PFSK-1 (cell line): ENCODE results near the gene ERFE.

Experiments
- FOXP2 ChIP-seq: optimal IDR thresholded peaks from 2 replicates; pipeline ENCODE3; 2011; ENCODE audit warnings: borderline replicate concordance, control low read depth, inconsistent platforms; ENCODE audit not compliant: insufficient read depth; ENCODE audit errors: extremely low read length, extremely low read depth
- POLR2AphosphoS5 ChIP-seq: IDR thresholded peaks from 2 replicates; pipeline ENCODE4 v1.6.1; 2012; ENCODE audit warnings: low read depth, mild to moderate bottlenecking, control low read depth, low read length, moderate library complexity
- SIN3A ChIP-seq: IDR thresholded peaks from 2 replicates; pipeline ENCODE4 v1.6.1; 2012; ENCODE audit warnings: mild to moderate bottlenecking, low read length, moderate library complexity, borderline replicate concordance; ENCODE audit not compliant: insufficient read depth
- TAF1 ChIP-seq: IDR thresholded peaks from 2 replicates; pipeline ENCODE4 v1.6.1; 2012; ENCODE audit warnings: low read length, control low read depth, borderline replicate concordance; ENCODE audit not compliant: insufficient read depth
- TF ChIP-seq, protein P1 (sequence below), 2 experiments: IDR thresholded peaks; 2 replicates each; pipeline versions ENCODE4 v1.6.1 to v1.8.0; 2011 to 2012; ENCODE audit warnings: low read depth in 2 of 2, low read length in 2 of 2, control low read depth in 1 of 2, inconsistent platforms in 1 of 2, mild to moderate bottlenecking in 1 of 2, moderate library complexity in 1 of 2; ENCODE audit not compliant: insufficient read depth in 1 of 2

Gene ERFE

DNA sequence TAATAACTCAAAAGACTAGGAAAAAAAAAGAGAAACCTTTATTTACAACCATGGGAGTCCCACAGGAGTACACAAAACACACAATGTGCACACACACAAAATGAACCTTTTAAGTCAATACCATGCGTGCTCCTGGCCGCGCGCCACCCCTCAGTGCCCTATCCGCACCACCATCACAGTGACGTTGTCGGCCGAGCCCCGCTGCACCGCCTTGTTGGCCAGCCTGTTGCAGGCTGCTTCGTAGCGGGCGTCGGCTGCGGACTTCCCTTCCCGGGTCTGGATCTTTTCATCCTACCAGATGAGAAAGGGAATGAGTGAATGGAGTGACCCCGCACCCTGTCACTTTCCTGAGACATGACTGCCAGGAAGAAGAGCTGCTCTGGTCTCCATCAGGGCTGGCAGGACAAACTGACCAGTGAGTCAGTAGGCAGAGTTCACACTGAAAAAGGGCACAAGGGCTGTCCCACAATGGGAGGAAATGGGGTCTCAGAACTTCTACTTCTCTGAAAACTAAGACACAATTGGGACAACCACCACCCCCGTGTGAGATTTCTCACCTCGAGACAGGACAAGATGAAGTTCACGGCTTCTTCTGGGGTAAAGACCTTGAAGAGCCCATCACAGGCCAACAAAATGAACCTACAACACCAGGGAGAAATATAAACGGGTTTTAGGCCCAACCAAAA lies 11.8 kb downstream of the ERFE start:
- TF ChIP-seq, protein P1, sequence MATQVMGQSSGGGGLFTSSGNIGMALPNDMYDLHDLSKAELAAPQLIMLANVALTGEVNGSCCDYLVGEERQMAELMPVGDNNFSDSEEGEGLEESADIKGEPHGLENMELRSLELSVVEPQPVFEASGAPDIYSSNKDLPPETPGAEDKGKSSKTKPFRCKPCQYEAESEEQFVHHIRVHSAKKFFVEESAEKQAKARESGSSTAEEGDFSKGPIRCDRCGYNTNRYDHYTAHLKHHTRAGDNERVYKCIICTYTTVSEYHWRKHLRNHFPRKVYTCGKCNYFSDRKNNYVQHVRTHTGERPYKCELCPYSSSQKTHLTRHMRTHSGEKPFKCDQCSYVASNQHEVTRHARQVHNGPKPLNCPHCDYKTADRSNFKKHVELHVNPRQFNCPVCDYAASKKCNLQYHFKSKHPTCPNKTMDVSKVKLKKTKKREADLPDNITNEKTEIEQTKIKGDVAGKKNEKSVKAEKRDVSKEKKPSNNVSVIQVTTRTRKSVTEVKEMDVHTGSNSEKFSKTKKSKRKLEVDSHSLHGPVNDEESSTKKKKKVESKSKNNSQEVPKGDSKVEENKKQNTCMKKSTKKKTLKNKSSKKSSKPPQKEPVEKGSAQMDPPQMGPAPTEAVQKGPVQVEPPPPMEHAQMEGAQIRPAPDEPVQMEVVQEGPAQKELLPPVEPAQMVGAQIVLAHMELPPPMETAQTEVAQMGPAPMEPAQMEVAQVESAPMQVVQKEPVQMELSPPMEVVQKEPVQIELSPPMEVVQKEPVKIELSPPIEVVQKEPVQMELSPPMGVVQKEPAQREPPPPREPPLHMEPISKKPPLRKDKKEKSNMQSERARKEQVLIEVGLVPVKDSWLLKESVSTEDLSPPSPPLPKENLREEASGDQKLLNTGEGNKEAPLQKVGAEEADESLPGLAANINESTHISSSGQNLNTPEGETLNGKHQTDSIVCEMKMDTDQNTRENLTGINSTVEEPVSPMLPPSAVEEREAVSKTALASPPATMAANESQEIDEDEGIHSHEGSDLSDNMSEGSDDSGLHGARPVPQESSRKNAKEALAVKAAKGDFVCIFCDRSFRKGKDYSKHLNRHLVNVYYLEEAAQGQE (IDR thresholded peaks at IDR 0.05; ENCODE audit: insufficient read depth in 1 of 2, low read depth in 2 of 2, low read length in 2 of 2), result no peak
- TF ChIP-seq FOXP2 (no peak), SIN3A (no peak), POLR2AphosphoS5 (no peak), TAF1 (no peak)

DNA sequence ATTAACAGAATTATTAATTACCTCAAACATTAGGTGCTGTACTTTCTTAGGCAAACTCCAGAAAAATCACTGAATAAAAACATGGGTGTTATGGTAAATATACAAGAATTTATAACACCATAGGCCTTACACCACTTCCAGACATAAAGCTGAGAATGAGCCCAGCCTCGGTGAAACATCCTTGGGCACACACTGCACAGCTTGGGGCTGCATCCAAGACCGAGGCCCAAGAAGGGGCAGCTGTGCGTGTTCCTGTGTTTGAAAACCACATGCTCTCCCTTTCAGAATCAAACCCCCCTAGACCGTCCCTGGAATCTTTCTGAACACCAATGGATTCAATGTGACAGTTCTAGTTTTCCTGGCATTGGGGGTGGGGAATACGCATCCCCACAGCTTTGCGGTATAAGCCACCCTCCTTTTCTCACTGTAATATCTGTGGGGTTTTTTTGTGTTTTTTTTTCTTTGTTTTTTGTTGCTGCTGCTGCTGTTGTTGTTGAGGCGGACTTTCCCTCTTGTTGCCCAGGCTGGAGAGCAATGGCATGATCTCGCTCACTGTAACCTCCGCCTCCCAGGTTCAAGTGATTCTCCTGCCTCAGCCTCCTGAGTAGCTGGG lies 12.9 kb downstream of the ERFE start:
- TF ChIP-seq FOXP2 (no peak), TAF1 (no peak), POLR2AphosphoS5 (no peak), SIN3A (no peak)
- TF ChIP-seq, protein P1 (IDR thresholded peaks at IDR 0.05; ENCODE audit: insufficient read depth in 1 of 2, low read depth in 2 of 2, low read length in 2 of 2), result no peak

DNA sequence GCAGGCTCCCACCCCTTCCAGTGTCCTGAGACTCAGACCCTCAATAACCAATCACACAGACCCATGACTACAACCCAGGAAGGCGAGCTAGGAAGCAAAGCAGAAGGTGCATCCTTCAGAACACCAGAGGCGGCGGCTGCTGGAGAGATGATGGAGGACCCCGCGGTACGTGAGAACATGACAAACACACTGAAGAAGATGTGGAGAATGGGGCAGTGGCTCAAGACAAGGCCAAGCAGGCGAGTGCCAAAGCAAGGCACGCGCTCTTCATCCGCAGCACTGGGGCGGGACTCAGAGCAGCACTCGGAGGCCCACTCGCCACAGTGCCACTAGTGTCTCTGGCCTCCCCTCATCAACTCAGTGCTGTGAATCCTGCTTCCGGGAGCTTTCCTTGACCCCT lies 13.7 kb downstream of the ERFE start:
- TF ChIP-seq SIN3A (no peak), TAF1 (no peak), FOXP2 (no peak), POLR2AphosphoS5 (no peak)
- TF ChIP-seq, protein P1 (IDR thresholded peaks at IDR 0.05; ENCODE audit: insufficient read depth in 1 of 2, low read depth in 2 of 2, low read length in 2 of 2), result no peak

DNA sequence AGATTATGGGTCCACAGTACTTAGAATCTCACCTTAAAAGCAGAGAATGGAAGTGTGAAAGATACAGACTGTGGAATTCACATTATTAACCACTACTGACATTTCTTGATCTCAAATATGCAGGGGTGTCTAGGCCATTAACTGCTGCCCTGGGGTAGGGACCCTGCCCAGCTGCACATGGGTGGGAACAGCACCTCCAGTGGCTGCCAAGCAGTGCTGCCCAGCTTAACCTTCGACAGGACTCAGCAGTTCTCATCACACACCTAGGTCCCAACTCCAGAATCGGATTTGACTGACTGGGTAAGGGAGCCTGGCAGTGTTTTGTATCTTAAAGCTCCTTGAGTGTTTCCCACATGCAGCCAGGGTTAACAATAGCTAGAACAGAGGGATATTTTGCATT lies 14.9 kb downstream of the ERFE start:
- TF ChIP-seq SIN3A (no peak), POLR2AphosphoS5 (no peak), TAF1 (no peak)
- TF ChIP-seq, protein P1 (IDR thresholded peaks at IDR 0.05; ENCODE audit: insufficient read depth in 1 of 2, low read depth in 2 of 2, low read length in 2 of 2), result no peak
